Measurements from ENCODE around the gene ASAP2.

The ASAP2 gene

DNA sequence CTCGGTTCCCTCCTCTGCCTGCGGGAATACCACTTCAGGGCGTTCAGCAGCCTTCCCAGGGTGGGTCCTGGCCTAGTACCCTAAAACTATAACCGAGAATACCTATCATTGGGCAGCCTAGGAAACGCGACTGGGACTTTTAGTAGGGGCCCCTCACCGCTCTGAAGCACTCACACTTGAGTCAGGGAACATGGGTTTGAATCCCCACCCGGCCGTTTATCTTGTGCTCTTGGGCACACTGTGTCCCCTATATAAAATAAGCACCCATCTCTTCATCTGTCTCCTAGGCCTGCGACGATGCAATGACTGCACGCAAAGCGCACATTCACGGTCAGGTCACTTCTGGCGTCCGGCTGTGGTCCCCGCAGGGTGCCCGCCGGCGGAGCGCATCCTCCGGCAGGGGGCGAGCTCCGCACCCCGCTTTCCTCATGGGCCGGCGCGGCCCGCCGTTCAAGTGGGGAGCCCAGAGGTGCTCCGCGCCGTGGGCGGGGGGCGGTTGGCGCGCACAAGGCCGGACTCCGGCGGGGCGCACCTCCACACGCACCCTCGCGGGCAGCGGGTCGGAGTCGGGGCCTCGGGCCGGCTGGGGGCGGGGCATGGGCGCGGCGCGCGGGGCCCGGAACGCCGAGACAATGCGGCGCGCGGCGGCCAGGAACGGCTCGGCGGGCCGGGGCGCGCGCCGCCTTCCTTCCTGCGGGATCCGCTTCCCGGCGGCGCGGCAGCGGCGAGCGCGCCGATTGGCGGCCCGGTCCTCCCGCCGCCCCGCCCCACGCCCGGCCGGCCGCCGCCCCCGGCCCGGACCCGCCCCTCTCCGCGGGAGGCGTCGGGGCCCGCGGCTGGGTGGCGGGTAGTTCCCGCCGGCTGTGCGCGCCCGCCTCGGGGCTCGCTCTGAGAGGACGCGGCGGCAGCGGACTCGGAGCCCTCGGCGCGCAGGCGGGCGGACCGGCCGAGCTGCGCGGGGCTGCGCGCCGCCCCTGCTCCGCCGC, at the start of gene ASAP2:
Gene ASAP2 (plus strand): TSS at position 850 of the 986 bp plus-strand sequence. CDS start 293 bp downstream, outside the sequence.
- DNase-seq (ENCODE audit: low spot score), result peak; percentile 65

DNA sequence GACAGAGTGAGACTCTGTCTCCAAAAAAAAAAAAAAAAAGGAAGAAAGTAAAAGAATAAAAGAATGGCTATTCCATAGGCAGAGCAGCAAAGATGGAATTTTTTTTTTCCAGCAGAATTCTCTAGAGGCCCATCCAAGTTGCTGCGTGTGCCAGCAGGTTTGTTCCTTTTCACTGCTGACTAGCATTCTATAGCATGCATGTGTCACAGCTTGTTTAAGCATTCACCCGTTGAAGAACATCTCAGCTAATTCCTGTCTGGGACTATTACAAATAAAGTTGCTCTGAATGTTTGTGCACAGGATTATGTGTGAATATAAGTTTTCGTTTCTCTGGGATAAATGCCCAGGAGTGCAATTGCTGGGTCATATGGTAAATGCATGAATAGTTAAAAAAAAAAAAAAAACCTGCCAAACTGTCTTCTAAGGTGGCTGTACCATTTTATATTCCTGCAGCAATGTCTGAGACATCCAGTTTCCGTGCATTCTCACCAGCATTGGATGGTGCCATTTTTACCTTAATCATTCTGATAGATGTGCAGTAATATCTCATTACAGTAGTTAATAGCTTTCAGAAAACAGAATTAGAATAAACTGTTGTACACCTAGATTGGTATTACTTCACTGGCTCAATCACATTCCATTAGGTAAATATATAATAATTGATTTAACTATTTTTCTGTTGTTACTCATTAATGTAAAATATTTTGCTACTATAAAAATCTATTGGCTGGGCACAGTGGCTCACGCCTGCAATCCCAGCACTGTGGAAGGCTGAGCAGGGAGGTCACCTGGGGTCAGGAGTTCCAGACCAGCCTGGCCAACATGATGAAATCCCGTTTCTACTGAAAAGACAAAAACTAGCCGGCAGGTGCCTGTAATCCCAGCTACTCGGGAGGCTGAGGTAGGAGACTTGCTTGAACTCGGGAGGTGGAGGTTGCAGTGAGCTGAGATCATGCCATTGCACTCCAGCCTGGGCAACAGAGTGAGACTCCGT, 47.5 kb upstream of the ASAP2 start:
- no peak for DNase-seq (ENCODE audit: low spot score)

DNA sequence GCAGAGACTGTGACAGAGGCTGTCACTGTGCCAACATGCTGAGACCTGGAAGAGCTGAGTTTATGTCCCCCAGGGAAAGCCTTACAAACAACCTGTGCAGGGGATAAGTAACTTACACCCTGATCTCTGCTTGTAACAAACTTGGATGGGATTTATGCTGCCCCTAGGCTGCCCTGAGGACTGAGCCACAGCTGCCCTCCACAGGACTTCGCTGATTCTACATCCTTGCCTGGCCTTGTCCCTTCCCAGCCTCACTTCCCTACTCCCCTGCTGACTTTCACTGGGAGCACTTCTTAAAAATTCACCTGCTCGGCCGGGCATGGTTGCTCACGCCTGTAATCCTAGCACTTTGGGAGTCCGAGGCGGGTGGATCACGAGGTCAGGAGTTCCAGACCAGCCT, 45.9 kb upstream of the ASAP2 start:
- DNase-seq (ENCODE audit: low spot score), result no peak

GRCh38 chr2:9162841-9163240, 43.8 kb upstream of the ASAP2 start:
- DNase-seq (ENCODE audit: low spot score), result no peak

- no peak for DNase-seq (ENCODE audit: low spot score)
Measured at GRCh38 chr2:9163306-9164111, 43.1 kb upstream of the ASAP2 start.

DNA sequence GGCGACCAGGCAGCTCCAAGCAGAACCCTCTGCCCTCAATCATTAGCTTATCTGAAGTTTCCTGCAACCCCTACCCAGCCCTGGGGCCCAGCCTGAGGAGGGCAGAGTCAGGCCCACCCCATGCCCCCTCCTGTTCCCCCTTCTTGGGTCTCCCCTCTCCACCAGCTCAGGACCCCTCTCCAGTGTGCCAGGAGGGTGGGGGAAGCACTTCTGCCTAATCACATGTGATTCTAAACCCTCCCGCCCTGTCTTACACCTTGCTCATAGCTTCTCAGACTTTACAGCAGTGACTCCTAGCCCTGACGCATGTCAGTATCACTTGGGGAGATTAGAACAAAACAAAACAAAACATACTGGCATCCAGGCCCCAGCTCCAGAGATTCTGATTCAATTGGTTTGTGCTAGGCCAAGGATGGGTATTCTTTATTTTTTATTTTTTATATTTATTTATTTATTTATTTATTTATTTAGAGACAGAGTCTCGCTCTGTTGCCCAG, 42.5 kb upstream of the ASAP2 start:
- DNase-seq (ENCODE audit: low spot score), result no peak

GRCh38 chr2:9165625-9166024, 41.0 kb upstream of the ASAP2 start:
- DNase-seq (ENCODE audit: low spot score), result no peak

GRCh38 chr2:9166579-9167377, 39.8 kb upstream of the ASAP2 start:
- no peak for DNase-seq (ENCODE audit: low spot score)

DNA sequence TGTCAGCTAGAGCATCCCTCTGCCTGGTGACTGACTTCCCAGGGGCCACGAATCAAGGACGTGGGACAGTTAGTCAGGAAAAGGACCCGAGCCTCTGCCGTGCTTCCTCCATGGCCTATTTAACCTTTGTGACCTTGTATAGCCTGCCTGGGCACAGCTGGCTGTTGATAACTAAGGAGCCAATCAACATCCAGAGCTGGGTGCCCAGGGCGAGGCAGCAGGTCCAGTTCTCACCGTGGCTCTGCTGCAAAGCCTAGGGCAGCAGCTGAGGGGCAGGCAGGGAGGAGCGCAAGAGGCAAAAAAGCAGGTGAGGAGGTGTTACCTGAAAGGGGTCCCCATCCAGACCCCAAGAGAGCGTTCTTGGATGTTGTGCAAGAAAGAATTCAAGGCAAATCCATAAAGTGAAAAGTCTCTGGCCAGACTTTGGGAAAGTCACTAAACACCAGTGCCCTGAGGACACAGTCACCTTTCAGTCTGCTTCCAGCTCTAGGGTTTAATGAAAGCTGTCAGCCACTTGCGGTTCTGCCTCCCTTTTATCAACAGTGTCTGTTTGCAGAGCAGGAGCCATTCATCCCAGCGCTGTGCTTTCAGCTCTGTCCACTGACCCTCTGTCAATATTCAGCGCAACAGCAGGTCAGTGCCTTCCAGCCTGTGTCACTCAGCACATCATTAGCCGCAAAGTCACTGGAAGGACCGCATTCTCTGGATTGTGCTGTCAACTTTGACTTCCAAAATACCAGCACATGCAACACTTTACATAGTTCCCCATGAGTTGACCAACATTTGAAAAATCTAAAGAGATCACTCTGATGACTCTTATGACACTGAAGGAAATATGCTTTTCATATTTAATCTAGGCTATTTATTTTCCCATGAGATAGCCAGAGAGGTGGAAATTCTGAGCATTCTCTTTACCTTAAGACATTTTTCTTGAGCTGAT, 38.6 kb upstream of the ASAP2 start:
- DNase-seq (ENCODE audit: low spot score), result no peak

DNA sequence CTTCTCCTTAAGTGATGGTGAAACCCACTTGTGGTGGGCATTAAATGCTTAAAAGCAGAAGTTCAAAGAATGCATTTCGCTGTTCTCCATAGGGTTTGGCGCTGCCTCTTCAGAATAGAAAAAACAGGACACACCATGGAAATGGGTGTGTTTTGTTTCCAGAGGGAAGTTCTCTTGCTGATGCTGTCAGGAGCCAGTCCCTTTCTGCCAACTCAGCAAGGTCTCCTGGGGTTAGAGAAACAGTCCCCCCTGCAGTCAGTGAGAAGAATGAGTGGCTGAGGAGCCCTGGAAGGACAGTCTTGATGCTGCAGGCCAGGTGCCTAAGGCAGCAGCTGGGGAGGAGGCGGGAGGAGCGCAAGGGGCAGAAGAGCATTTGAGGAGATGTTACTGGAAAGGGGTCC, 37.8 kb upstream of the ASAP2 start:
- DNase-seq (ENCODE audit: low spot score), result no peak

DNA sequence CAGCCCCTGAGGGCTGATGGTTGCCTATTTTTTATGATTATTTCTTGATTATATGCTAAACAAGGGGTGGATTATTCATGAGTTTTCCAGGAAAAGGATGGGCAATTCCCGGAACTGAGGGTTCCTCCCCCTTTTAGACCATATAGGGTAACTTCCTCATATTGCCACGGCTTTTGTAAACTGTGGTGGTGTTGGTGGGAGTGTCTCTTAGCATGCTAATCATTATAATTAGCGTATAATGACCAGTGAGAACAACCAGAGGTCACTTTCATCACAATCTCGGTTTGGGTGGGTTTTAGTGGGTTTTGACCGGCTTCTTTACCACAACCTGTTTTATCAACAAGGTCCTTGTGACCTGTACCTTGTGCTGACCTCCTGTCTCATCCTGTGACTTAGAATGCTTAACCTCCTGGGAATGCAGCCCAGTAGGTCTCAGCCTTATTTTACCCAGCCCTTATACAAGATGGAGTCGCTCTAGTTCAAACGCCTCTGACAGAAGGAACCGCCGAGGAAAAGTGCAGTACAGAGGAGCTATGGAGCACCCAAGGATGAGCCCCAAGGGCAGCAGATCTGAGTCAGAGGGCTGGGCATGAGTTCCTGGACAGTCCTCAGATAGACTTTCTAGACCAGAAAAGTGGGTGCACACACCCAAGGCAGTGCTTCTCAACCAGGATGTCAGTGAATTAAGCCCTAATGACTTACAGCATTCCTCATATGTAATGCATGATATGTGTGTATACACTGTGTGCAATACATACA, 37.1 kb upstream of the ASAP2 start:
- DNase-seq (ENCODE audit: low spot score), result no peak

DNA sequence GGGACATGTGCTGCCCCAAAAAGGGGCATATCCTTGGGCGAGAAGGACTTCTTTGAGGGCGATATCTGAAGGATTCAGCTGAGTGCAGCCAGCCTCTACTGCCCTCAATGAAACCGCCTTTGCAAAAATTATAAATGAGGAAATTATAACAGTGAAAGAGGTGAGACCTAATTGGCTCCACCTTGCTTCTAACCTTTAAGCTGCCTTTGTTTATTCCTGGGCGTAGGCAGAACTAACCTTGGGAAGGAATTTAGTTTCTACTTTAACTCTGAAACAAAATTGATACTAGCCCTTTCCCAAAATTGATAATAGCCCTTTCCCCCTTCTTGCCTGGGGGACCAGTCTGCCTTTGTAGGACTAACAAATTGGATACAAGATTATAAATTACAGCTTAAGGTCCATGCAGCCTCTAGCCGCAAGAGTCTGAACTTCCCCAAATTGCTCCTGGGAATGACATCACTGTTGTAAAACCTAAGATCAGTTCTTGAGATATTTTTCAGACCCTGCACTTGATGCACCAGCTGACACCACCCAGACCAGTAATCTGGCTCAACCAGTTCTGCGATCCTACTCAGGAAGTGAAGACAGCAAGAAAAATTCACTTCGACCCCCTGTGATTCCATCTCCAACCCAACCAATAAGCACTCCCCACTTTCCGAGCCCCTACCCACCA, 36.0 kb upstream of the ASAP2 start:
- no peak for DNase-seq (ENCODE audit: low spot score)

DNA sequence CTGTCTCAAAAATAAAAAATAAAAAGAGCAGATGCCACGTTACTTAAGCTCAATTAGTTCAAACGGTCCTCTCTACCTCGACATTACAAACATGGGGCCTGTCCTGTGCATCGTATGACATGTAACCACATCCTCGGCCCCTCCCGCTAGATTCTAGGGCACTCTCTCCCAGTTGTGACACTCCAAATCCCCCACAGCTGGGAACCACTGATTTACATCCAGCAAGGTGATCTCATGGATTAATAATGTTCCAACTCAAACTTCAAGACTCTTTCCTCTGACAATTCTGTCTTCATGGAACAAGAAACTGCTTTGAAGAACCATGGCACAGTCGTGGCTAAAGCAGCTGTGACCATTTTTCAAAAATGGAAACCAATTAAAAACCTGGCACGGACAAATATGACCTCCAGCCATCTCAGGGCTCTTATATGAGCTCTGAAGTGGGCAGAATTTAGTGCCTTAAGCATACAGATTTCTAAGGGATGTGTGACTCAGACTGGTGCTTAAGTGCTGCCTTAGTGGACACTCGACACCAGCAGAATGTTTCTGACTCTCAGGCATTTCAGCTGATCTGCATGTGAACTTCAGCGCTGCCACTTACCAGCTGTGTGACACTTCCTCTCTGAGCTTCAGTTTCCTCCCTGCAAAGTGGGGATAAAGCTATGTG, 31.7 kb upstream of the ASAP2 start:
- no peak for DNase-seq (ENCODE audit: low spot score)

DNA sequence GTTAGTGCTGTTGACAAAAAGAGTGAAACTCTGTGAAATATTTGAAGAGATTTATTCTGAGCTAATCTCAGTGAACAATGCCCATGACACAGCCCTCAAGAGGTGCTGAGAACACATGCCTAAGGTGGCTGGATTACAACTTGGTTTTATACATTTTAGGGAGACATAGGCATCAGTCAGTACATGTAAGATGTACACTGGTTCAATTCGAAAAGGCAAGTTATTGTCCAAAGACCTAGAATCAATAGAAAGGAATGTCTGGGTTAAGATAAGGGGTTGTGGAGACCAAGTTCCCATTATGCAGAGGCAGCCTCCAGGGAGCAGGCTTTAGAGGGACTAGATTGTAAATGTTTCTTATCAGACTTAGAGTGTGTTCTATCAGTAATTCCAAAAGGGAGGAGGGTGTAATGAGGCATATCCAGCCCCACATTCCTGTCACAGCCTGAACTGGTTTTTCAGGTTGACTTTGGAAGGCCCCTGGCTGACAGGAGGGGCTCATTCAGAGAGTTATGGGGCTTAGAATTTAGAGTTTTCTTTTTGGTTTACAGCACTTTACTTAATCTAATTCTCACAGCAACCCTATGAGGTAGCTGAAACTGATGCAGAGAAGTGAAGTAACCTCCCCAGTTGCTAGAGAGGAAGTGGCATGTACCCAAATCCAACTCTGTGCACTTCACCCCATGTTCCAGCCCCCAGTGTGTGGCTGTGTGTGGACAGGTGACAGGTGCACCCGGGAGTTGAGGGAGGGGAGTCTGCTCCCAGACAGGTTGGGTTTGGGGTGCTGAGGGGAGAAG, 28.3 kb upstream of the ASAP2 start:
- peak; percentile 25 for DNase-seq (ENCODE audit: low spot score)

- peak; percentile 50 for DNase-seq (ENCODE audit: low spot score)
Measured at GRCh38 chr2:9178904-9179571, 27.6 kb upstream of the ASAP2 start.

- no peak for DNase-seq (ENCODE audit: low spot score)
Measured at GRCh38 chr2:9179572-9180201, 26.9 kb upstream of the ASAP2 start.
